Measurements from ENCODE around the gene SLC9A3.

Gene SLC9A3

DNA sequence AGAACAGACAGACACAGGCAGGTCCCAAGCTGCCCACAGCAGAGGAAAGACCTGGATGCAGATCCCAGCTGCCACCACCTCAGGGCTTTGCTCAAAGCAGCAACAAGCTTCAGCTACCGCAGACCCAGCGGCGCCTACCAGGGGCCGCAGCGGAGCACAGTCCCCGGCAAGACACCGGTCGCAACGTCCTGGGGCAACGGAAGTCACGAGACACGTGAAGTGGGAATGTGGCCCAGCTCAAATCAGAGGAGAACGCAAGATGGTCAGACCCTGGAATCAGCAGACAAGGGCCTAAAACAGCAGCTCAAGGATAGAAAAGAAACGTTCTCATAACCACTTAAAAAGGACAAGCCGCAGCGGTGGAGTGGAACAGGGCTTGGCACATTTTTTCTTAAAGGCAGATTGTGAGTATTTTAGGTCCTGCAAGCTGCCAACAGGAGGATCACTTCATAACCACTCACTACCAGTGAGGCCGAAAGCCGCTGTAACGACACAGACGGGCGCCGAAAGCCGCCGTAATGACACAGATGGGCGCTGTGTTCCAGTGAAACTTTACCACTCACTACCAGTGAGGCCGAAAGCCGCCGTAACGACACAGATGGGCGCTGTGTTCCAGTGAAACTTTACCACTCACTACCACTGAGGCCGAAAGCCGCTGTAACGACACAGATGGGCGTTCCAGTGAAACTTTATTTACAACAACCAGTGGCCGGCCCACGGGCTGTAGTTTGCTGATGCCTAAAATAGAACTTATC is 21.7 kb downstream of the SLC9A3 start:
- DNase-seq, result no peak

DNA sequence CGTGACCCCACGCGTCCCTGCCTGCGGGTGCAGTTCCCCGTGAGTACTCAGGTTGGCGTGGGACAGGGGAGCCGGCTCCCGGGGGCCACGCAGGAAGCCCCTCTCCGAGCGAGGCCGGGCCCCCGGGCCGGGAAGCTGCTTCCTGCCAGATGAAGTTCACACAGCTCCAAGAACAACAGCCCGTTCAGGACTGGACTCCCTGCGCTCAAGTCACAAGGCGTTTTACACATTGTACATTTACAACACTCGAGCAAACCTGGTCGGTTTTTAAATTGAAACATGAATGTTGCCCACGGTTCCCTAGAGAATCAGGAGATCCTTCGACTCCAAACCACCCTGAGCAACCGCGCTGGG is 22.4 kb downstream of the SLC9A3 start:
- no peak for DNase-seq

DNA sequence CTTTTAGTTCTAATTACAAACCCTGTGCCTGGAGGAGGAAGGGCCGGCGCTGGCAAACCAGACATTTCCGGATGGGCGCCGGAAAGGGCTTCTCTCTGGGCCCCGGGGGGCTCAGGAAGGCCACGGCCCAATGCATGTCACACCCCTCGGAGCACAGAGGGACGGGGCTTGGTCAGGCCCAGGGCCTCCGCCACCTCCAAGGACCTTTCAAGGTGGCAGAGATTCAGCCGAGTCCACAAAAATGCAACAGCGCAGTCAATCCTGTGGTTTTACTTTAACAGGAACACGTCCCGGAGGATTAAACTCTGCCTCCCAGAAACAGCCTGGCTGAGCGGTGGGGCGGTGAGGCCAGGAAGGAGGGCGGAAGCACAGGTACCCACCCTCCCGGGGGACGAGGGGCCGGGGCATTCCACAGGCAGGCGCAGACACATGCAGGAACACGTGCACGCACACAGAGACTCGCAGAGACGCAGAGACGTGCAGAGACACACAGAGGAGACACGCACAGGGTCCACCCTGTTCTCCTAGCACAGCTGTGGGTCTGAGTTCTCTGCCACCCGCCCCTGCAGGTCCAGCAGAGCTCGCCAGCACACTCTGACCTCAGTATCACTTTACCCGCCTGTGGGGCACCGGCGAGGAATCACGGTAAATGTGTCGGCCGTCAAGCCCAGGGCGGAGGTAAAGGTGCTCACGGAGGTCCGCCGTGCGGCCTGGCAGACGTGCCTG is 23.0 kb downstream of the SLC9A3 start:
- no peak for DNase-seq

- DNase-seq, result no peak
Observed at GRCh38 chr5:500491-500890, 23.8 kb downstream of the SLC9A3 start.

- no peak for DNase-seq
Observed at GRCh38 chr5:499233-500209, 24.7 kb downstream of the SLC9A3 start.

GRCh38 chr5:497871-498509 is 26.3 kb downstream of the SLC9A3 start:
- no peak for DNase-seq

- DNase-seq, result no peak
Observed at GRCh38 chr5:497090-497700, 27.1 kb downstream of the SLC9A3 start.

DNA sequence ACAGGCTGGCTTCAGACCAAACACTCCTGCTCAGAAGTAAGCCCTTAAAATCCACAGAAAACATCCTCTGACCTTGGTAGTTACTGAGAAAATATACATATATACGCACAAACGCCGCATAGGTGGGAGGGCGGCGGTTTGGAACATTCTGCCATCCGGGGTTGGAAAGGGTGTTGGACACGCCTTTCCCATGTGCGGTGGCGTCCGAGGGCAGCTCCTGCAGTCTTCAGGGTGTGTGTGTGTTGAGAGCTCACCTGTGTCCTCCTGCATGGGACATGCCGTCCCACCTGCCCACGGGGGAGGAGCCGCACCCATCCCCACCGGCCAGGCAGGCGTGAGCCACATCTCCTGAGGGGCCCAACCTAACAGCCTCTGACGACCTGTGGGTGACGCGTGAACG is 28.2 kb downstream of the SLC9A3 start:
- DNase-seq, result no peak

DNA sequence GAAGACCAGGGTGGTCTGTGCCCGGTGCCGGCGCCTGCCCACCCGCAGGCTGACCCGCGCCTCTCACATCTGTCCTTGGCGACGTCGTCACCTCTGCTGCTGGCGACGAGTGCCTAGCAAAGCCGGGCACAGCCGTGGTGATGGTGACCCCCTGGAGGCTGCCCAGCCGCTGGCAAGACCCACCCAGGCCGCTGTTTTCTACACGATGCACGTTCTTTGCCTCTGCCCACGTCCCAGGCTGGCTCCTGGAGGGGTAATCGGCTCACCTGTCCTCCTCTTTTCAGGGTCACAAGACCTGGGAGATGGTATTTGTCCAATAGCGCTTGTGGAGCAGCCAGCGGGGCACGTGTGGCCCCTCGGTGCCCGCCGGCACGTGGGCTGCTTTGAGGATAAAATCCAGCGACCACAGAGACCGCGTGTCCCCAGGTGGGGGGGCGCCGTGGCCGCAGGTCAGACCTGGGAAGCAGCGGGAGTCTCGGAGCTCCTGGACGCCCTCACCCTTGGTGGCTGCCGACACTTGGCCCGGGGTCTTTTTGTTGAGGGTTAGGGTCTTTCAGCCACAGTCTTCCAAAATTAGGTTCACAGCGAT is 29.5 kb downstream of the SLC9A3 start:
- DNase-seq, result no peak

- DNase-seq, result no peak
Observed at GRCh38 chr5:493758-494157, 30.5 kb downstream of the SLC9A3 start.

DNA sequence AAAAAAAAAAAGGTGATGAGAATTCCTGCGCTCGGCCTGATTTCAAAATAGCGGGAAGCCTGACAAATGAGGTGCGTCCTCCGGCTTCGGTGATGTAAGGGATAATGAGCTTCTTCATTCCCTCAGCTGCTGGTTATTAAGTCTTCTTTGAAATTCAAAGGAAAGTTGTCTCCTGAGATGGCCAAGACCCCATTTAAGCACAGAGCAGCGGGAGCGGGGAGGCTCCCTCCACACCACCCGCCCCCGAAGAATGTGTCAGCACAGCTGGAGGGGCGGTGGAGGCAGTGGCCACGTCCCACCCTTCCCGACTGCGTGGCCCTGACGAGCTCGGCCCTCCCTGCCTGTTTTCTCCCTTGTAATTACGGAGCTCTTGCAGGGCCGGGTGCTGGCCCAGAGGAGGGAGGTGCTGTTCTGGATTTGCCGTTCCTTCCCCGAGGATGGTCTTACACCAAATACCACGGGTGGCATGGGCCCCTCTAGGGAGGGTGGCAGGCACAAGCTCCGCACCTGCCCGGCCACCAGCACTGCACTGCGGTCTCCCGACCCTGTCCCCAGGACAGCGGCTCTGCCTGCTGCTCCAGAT is 31.0 kb downstream of the SLC9A3 start:
- no peak for DNase-seq

DNA sequence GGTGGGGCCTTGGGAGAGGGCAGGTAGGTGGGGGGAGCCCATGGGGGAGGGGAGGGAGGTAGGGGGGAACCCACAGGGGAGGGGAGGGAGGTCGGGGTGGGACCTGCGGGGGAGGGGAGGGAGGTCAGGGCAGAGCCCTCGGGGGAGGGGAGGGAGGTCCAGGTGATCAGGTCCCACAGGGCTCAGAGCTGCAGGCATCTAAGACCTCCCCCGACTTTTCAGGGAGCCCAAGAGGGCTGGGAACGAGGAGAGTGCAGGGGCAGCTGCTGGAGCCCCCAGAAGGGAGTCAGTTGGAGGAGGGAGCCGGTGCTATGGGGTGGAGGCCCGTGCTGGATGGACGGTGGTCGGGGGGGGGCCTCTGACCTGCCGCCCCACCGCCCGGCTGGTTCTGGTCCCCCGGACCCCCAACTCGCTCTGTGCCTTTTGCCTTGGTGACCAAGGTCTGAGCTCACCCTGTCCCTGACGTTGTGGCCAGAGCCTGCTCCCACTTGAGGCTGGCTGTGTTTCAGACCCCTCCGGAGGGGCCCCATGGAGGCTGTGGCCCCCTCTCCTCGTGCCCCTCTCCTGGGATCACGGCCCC is 31.8 kb downstream of the SLC9A3 start:
- no peak for DNase-seq

- no peak for DNase-seq
Observed at GRCh38 chr5:491856-492155, 32.4 kb downstream of the SLC9A3 start.

GRCh38 chr5:491119-491855 is 33.0 kb downstream of the SLC9A3 start:
- DNase-seq, result no peak

DNA sequence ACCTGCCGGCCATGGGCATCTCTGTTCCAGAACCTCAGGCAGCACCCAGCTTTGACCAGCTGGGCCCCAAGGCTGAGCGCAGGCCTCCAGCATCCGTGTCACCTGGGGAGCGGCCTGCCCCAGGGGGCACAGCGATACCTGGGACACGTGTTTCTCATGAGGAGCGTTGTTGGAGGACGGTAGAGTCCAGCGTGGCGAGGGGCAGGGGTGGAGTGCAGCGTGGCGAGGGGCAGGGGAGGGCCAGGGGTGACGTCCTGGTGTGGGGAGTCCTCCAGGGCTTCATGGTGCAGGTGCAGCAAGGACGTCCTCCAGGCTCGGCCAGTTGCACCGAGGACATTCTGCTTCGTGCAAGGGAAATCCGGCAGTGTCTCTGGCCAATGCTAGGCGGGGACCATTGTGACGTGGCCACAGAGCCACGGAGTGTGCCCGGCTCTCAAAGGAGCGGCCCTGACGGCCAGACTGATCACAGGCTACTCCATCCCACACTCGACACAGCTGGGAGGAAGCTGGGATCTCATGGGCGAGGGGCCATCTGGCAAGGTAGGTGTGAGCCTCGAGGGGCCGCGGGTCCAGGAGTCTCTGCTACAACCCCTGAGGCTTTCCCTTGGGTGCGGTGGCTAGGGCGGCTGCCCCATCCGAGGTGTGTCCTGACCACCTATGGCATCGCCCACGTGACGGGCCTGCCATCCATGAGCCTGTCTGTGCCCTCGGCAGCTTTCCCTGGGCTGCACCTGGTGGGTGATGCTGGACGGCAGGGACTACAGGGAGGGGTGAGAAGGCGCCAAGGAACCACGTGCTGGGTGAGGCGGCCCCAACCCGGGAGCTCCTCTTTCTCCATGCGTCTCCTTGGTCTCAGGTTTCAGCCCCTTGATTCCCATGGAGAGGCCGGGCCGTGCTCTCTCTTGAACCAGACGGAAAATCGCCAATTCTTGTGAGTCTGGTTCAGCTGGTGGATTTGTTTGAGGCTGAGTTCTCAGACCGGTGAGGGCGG is 33.8 kb downstream of the SLC9A3 start:
- DNase-seq, result no peak

DNA sequence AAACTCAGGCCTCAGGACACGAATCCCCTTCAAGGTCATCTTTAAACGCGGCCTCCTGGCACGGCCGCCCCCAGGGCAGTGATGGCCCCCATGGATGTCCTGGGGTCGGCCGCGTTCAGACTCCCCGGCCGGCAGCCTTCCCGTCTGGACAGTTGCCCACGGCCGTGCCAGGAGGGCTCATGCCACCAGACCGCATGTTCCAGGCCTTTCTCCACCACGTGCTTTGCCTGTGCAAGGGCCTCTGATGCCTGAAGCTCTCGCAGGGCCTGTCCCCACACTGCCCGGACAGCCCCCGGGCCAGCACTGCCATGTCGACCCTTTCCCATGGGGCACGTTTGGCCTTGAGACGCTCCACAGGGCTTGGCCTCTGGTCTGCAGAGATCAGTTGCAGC is 34.6 kb downstream of the SLC9A3 start:
- DNase-seq, result no peak

GRCh38 chr5:488744-489688 is 35.2 kb downstream of the SLC9A3 start:
- no peak for DNase-seq

DNA sequence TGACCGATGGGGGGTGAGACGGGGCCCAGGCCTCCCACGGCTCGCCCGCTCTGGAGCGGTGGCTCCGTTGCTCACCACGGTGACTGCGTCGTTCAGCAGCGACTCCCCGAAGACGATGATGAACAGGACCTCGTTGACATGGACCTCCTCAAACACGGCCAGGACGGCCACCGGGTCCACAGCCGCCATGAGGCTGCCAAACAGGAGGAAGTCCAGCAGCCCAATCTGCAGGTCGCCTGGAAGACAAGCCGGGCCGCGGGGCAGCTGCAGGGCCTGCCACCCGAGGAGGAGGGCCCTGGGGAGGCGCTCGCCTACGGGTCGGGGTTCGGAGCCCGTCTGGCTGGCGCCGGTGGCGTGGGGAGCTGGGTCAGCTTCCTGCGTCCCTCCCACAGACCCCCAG is 36.0 kb downstream of the SLC9A3 start:
- DNase-seq, result no peak
